ENCODE results near the gene IRF4.

The IRF4 gene

DNA sequence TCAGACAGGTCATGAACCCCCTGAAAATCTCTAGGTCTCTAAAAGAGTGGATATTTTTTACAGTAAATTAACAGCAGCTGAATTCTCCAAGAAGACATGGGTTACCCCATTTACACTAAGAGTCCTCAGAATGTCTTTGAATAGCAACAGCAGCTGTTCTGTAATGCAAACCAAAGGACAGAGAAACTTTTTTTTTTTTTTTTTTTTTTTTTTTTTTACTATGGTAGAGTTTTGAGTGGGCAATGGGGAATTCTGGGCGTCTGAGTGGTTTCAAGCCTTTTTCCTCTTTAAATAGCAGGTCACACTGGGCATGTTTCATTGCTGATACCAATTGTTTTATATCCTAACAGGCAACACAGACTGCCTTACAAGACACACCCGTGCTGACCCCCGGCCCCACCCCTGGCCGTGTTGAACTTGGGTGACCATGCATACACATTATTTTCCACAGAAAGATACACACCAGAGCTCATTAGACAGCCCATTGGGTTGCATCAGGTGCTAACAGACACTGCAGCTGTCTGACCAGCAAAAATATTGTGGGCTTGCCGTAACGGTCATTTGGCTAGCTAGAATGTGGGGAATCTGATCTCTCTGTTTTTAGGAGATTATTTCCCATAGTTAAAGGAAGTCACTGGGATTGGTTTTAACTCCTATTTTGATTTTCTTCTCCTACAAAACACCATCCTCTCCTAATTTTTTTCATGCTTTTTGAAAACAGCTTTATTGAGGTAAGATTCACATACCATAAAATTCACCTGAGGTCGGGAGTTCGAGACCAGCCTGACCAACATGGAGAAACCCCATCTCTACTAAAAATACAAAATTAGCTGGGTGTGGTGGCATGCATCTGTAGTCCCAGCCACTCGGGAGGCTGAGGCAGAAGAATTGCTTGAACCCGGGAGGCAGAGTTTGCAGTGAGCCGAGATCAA, 26.7 kb upstream of the IRF4 start:
- no peak for TF ChIP-seq TSHZ2 (CRISPR knock-in tag; IDR thresholded peaks at IDR 0.05)
- no peak for TF ChIP-seq ARNTL (CRISPR knock-in tag; IDR thresholded peaks at IDR 0.05; ENCODE audit: borderline replicate concordance, low read depth)
- no peak for TF ChIP-seq TCF4 (CRISPR knock-in tag; IDR thresholded peaks at IDR 0.05; ENCODE audit: borderline replicate concordance)
- TF ChIP-seq ZFP30 (CRISPR knock-in tag; IDR thresholded peaks at IDR 0.05): no peak
- TF ChIP-seq ZNF8 (CRISPR knock-in tag; IDR thresholded peaks at IDR 0.05): no peak
- no peak for TF ChIP-seq POU6F1 (CRISPR knock-in tag; IDR thresholded peaks at IDR 0.05; ENCODE audit: borderline replicate concordance, low read depth)
- TF ChIP-seq RARB (CRISPR knock-in tag; IDR thresholded peaks at IDR 0.05): no peak
- no peak for ATAC-seq

GRCh38 chr6:365835-366234, 25.7 kb upstream of the IRF4 start:
- no peak for ATAC-seq

DNA sequence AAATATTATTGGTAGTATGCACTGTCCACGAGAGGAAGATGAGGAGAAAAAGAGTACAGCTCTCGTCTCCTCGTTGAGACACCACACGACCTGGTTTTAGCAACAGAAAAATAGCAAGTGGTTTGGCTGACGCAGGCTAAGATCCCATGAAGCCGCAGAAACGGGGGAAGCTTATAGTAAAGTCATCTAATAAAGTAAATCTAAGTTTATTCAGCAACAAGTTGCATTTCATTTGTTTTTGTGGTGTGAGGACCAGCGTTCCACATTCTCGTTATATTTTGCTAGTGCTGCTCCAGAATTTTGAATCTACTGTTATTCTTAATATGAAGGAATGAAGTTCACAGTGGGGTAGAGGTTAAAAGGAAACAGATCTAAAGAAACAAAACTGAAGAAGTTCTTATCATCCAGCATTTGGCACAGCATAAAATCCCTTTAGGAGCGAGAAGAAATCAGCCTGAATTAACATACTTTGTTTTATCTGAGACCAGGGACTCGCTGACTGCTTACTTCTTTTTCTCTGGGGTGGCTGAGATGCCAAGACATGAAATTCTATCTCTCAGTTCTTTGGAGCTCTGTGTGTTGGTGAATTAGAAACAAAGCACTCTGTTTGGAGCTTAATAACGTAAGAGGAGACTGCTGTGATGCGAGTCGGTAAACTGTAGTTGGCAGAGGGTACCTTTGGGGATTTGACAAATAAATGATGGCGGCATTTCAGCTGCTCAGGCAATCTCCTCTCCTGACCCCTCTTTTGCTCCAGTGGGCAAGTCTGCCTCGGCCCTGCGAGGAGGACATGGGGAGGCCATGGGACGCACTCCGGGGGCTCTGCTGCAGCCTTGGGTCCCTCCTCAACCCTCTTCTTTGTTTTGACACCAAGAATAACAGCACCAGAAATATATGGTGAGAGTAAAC, 24.9 kb upstream of the IRF4 start:
- ATAC-seq: no peak
- TF ChIP-seq CREB5 (CRISPR knock-in tag; IDR thresholded peaks at IDR 0.05; ENCODE audit: low read depth): no peak
- TF ChIP-seq TOX (CRISPR knock-in tag; IDR thresholded peaks at IDR 0.05; ENCODE audit: borderline replicate concordance): no peak
- no peak for TF ChIP-seq ESRRG (CRISPR knock-in tag; IDR thresholded peaks at IDR 0.05)
- no peak for TF ChIP-seq GLIS3 (CRISPR knock-in tag; IDR thresholded peaks at IDR 0.05)
- no peak for TF ChIP-seq PPARA (CRISPR knock-in tag; IDR thresholded peaks at IDR 0.05; ENCODE audit: borderline replicate concordance)
- TF ChIP-seq ZNF565 (CRISPR knock-in tag; conservative IDR thresholded peaks at IDR 0.05; ENCODE audit: low read depth): no peak
- no peak for TF ChIP-seq BACH2 (CRISPR knock-in tag; IDR thresholded peaks at IDR 0.05; ENCODE audit: borderline replicate concordance)
- no peak for TF ChIP-seq ZNF70 (CRISPR knock-in tag; IDR thresholded peaks at IDR 0.05)
- no peak for TF ChIP-seq TSHZ2 (CRISPR knock-in tag; IDR thresholded peaks at IDR 0.05)
- no peak for TF ChIP-seq POU6F1 (CRISPR knock-in tag; IDR thresholded peaks at IDR 0.05; ENCODE audit: borderline replicate concordance, low read depth)
- TF ChIP-seq TCF4 (CRISPR knock-in tag; IDR thresholded peaks at IDR 0.05; ENCODE audit: borderline replicate concordance): no peak
- TF ChIP-seq, protein P1, sequence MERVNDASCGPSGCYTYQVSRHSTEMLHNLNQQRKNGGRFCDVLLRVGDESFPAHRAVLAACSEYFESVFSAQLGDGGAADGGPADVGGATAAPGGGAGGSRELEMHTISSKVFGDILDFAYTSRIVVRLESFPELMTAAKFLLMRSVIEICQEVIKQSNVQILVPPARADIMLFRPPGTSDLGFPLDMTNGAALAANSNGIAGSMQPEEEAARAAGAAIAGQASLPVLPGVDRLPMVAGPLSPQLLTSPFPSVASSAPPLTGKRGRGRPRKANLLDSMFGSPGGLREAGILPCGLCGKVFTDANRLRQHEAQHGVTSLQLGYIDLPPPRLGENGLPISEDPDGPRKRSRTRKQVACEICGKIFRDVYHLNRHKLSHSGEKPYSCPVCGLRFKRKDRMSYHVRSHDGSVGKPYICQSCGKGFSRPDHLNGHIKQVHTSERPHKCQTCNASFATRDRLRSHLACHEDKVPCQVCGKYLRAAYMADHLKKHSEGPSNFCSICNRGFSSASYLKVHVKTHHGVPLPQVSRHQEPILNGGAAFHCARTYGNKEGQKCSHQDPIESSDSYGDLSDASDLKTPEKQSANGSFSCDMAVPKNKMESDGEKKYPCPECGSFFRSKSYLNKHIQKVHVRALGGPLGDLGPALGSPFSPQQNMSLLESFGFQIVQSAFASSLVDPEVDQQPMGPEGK (CRISPR knock-in tag; IDR thresholded peaks at IDR 0.05; ENCODE audit: borderline replicate concordance): no peak
- TF ChIP-seq OSR1 (CRISPR knock-in tag; IDR thresholded peaks at IDR 0.05): no peak
- no peak for TF ChIP-seq CSDC2 (CRISPR knock-in tag; IDR thresholded peaks at IDR 0.05)
- TF ChIP-seq, protein P2, sequence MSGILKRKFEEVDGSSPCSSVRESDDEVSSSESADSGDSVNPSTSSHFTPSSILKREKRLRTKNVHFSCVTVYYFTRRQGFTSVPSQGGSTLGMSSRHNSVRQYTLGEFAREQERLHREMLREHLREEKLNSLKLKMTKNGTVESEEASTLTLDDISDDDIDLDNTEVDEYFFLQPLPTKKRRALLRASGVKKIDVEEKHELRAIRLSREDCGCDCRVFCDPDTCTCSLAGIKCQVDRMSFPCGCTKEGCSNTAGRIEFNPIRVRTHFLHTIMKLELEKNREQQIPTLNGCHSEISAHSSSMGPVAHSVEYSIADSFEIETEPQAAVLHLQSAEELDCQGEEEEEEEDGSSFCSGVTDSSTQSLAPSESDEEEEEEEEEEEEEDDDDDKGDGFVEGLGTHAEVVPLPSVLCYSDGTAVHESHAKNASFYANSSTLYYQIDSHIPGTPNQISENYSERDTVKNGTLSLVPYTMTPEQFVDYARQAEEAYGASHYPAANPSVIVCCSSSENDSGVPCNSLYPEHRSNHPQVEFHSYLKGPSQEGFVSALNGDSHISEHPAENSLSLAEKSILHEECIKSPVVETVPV (CRISPR knock-in tag; IDR thresholded peaks at IDR 0.05): no peak
- no peak for TF ChIP-seq RARB (CRISPR knock-in tag; IDR thresholded peaks at IDR 0.05)

More at GRCh38 chr6:365835-366234, 25.7 kb upstream of the IRF4 start:
- no peak for TF ChIP-seq CSDC2 (CRISPR knock-in tag; IDR thresholded peaks at IDR 0.05)
- no peak for TF ChIP-seq GLIS3 (CRISPR knock-in tag; IDR thresholded peaks at IDR 0.05)
- TF ChIP-seq SNAI2 (CRISPR knock-in tag; IDR thresholded peaks at IDR 0.05): no peak
- no peak for TF ChIP-seq ZNF70 (CRISPR knock-in tag; IDR thresholded peaks at IDR 0.05)
- TF ChIP-seq ZFP30 (CRISPR knock-in tag; IDR thresholded peaks at IDR 0.05): no peak
- TF ChIP-seq TOX (CRISPR knock-in tag; IDR thresholded peaks at IDR 0.05; ENCODE audit: borderline replicate concordance): no peak
- no peak for TF ChIP-seq ISL1 (CRISPR knock-in tag; IDR thresholded peaks at IDR 0.05)

Data from SK-N-SH treated with all-trans-retinoic acid at 6 μM for 48 hours (cell line).